ENCODE results near the gene CHCHD1. TPM values are rescaled to one million over a fixed set of nuclear protein-coding genes. Genes with fewer than 3 reads are reported as not detected.
A peak's percentile ranks its signal among the peaks of the same experiment; 100 is the strongest.

CHCHD1 gene
- total and polyA plus RNA-seq, 2 experiments from 2014 or later, result 40.6 to 187 TPM

GRCh38 chr10:73743905-73744663, 37.8 kb upstream of the CHCHD1 start, which contains the start of gene SEC24C:
TSS of gene SEC24C (plus strand) at chr10:73744372. CDS start at chr10:73746833, 2,461 bp downstream.
- Histone ChIP-seq H4K20me1 (replicated peaks; ENCODE audit: insufficient read depth) (no peaks in the 10 kb centered on the region; the same call in 1 of the 2 replicates), H3K27ac (ENCODE audit: low read depth) (peak within 1 kb of the TSS; percentile 91), H3K36me3 (ENCODE audit: insufficient read depth) (peaks cover 4% of the 10 kb centered on the region; the same call in 1 of the 2 replicates), H3K9me2 (ENCODE audit: insufficient read depth) (no peaks in the 10 kb centered on the region), H3K79me2 (replicated peaks; ENCODE audit: insufficient read depth) (peaks cover 30% of the 10 kb centered on the region), H3F3A (replicated peaks; ENCODE audit: low read depth) (peaks cover 13% of the 10 kb centered on the region), H3K27me3 (ENCODE audit: insufficient read depth) (no peaks in the 10 kb centered on the region), H2AFZ (peak within 1 kb of the TSS; percentile 61; the same call in 1 of the 2 replicates), H3K4me3 (peak within 1 kb of the TSS; percentile 58), H3K4me1 (ENCODE audit: insufficient read depth) (peaks cover 19% of the 10 kb centered on the region), H3K4me2 (peak within 1 kb of the TSS; percentile 79)
- TF ChIP-seq, protein P1, sequence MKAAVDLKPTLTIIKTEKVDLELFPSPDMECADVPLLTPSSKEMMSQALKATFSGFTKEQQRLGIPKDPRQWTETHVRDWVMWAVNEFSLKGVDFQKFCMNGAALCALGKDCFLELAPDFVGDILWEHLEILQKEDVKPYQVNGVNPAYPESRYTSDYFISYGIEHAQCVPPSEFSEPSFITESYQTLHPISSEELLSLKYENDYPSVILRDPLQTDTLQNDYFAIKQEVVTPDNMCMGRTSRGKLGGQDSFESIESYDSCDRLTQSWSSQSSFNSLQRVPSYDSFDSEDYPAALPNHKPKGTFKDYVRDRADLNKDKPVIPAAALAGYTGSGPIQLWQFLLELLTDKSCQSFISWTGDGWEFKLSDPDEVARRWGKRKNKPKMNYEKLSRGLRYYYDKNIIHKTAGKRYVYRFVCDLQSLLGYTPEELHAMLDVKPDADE (IDR thresholded peaks at IDR 0.05), result peak; percentile 76
- peak; percentile 76 for TF ChIP-seq POLR2AphosphoS5 (IDR thresholded peaks at IDR 0.05; ENCODE audit: low read depth)
- TF ChIP-seq CREB1 (CRISPR knock-in tag; IDR thresholded peaks at IDR 0.05; ENCODE audit: low read depth), result peak; percentile 94
- no peak for TF ChIP-seq EZH2phosphoT487 (IDR thresholded peaks at IDR 0.05; ENCODE audit: unreplicated experiment)
- no peak for TF ChIP-seq NANOG (IDR thresholded peaks at IDR 0.05; ENCODE audit: borderline replicate concordance)
- TF ChIP-seq CTCF (conservative IDR thresholded peaks at IDR 0.05; ENCODE audit: low read depth in 2 of 2), result 0 out of 4 replicates have a peak, but pooled peaks of 1 of the 2 experiments have one; percentile 0
- ATAC-seq (peak; percentile 87), DNase-seq (ENCODE audit: low spot score) (peak; percentile 98)
- Mint-ChIP-seq H3K4me1 (peaks cover 24% of the 10 kb centered on the region), H3K27ac (peak within 1 kb of the TSS; percentile 99), H3K9me3 (no peaks in the 10 kb centered on the region), H3K36me3 (ENCODE audit: low read depth) (peaks cover 3% of the 10 kb centered on the region), H3K27me3 (ENCODE audit: insufficient read depth, low read depth, poor library complexity) (peaks cover 2% of the 10 kb centered on the region), H3K4me3 (peak within 1 kb of the TSS; percentile 94)

DNA sequence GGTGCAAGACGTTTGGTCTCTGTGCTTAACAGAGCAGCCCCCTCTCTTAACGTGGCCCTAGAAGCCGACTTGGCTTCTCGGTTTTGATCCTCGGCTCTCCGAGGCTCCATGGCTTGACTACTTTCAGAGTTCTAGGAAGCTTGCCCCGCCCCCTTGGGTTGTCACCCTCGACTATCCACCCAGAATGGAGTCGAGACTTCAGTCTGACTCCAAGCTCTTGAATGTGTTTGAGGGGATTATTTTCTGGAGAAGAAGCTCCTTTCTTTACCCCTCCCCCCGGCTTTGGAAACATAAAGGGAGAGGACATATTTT, 37.2 kb upstream of the CHCHD1 start:
- Histone ChIP-seq H3K27ac (ENCODE audit: low read depth) (peak overlapping the region; percentile 89), H3K4me2 (peak overlapping the region; percentile 79), H3K4me1 (ENCODE audit: insufficient read depth) (peaks cover 19% of the 10 kb centered on the region), H3K79me2 (replicated peaks; ENCODE audit: insufficient read depth) (peaks cover 30% of the 10 kb centered on the region), H3F3A (replicated peaks; ENCODE audit: low read depth) (peaks cover 13% of the 10 kb centered on the region), H3K27me3 (ENCODE audit: insufficient read depth) (no peaks in the 10 kb centered on the region), H3K4me3 (peak overlapping the region; percentile 58), H3K36me3 (ENCODE audit: insufficient read depth) (peaks cover 4% of the 10 kb centered on the region; the same call in 1 of the 2 replicates), H4K20me1 (replicated peaks; ENCODE audit: insufficient read depth) (no peaks in the 10 kb centered on the region; the same call in 1 of the 2 replicates), H3K9me2 (ENCODE audit: insufficient read depth) (no peaks in the 10 kb centered on the region), H2AFZ (peak overlapping the region; percentile 61; the same call in 1 of the 2 replicates)
- H3K9me3 Mint-ChIP-seq, result no peaks in the 10 kb centered on the region
- DNase-seq (ENCODE audit: low spot score) (peak; percentile 85), ATAC-seq (peak; percentile 33)
- peaks cover 2% of the 10 kb centered on the region for H3K27me3 Mint-ChIP-seq (ENCODE audit: insufficient read depth, low read depth, poor library complexity)
- peak overlapping the region; percentile 94 for H3K4me3 Mint-ChIP-seq
- H3K36me3 Mint-ChIP-seq (ENCODE audit: low read depth), result peaks cover 6% of the 10 kb centered on the region
- H3K27ac Mint-ChIP-seq, result peak overlapping the region; percentile 99
- TF ChIP-seq EZH2 (IDR thresholded peaks at IDR 0.05; ENCODE audit: low read depth, unreplicated experiment) (no peak), POLR2AphosphoS5 (IDR thresholded peaks at IDR 0.05; ENCODE audit: low read depth) (no peak)
- H3K4me1 Mint-ChIP-seq, result peaks cover 24% of the 10 kb centered on the region
